Endodermal cell (in vitro differentiated cells): ENCODE results near the gene CST1. TPM values are rescaled to one million over a fixed set of nuclear protein-coding genes. Genes with fewer than 3 reads are reported as not detected.
"Not testable (repeated sequence)": the region's sequence is repeated elsewhere in the genome, so short reads cannot be mapped to it uniquely, and the experiment has no call there.

Source experiments
- DNase-seq: peaks from one replicate; pipeline ENCODE4 v3.0.0-alpha.2; 2017
- H3K27ac ChIP-seq: 2 replicates; pipeline ENCODE4 v1.5.1; 2013; ENCODE audit warnings: mild to moderate bottlenecking, low read depth, low read length, moderate library complexity
- H3K27me3 ChIP-seq: 2 replicates; pipeline ENCODE4 v1.6.1; 2013; ENCODE audit warnings: mild to moderate bottlenecking, low read length, moderate library complexity; ENCODE audit not compliant: insufficient read depth, control insufficient read depth, poor library complexity, severe bottlenecking
- H3K36me3 ChIP-seq: 2 replicates; pipeline ENCODE4 v1.7.0; 2013; ENCODE audit warnings: mild to moderate bottlenecking, low read length, moderate library complexity; ENCODE audit not compliant: control insufficient read depth, insufficient read depth
- H3K4me1 ChIP-seq: one replicate; pipeline ENCODE4 v1.7.0; 2013; ENCODE audit warnings: low read length; ENCODE audit not compliant: control insufficient read depth, insufficient read depth
- H3K4me3 ChIP-seq: 2 replicates; pipeline ENCODE4 v1.5.1; 2013; ENCODE audit warnings: mild to moderate bottlenecking, low read length, moderate library complexity
- H3K9ac ChIP-seq: 2 replicates; pipeline ENCODE4 v1.6.1; 2013; ENCODE audit warnings: mild to moderate bottlenecking, low read length, moderate library complexity; ENCODE audit not compliant: poor library complexity, severe bottlenecking; ENCODE audit errors: extremely low read depth
- H3K9me3 ChIP-seq: 2 replicates; pipeline ENCODE4 v1.6.1; 2013; ENCODE audit warnings: mild to moderate bottlenecking, low read length, moderate library complexity; ENCODE audit not compliant: control insufficient read depth
- H3K27ac Mint-ChIP-seq: 2 replicates; pipeline ENCODE4 v1.8.0; 2020; ENCODE audit warnings: mixed read lengths
- H3K27me3 Mint-ChIP-seq: 2 replicates; pipeline ENCODE4 v1.8.0; 2021; ENCODE audit warnings: mild to moderate bottlenecking, mixed read lengths; ENCODE audit not compliant: insufficient read depth
- H3K36me3 Mint-ChIP-seq: 2 replicates; pipeline ENCODE4 v1.8.0; 2020; ENCODE audit warnings: low read depth, mixed read lengths
- H3K4me1 Mint-ChIP-seq: 2 replicates; pipeline ENCODE4 v1.8.0; 2020; ENCODE audit warnings: mixed read lengths
- H3K4me3 Mint-ChIP-seq: 2 replicates; pipeline ENCODE4 v1.8.0; 2020; ENCODE audit warnings: mild to moderate bottlenecking, moderate library complexity, mixed read lengths
- H3K9me3 Mint-ChIP-seq: 2 replicates; pipeline ENCODE4 v1.8.0; 2020; ENCODE audit warnings: mild to moderate bottlenecking, mixed read lengths
- WGBS, 2 experiments: methylation state at CpG; one replicate each; pipeline versions ENCODE4 v1.1.5 to v1.1.7; 2013; ENCODE audit warnings: missing lambda C conversion rate in 2 of 2, mixed read lengths in 1 of 2; ENCODE audit not compliant: insufficient coverage in 1 of 2, insufficient read length in 1 of 2; 5-methylcytosine and 5-hydroxymethylcytosine counted together
- total RNA-seq, 2 donors: library from RNA; stranded (reverse); fragmentation: NEBNext Ultra II Directional in 1 of 2; extraction: Animal tissue kit (Norgen Biotek cat#: 25700) in 1 of 2; gene quantifications; 2 replicates in 1 of 2; 3 replicates in 1 of 2; pipeline ENCODE4 v1.2.1, GENCODE V29; 2021
- TF ChIP-seq, protein P1 (sequence below): fragments of 200-600 bp; sonication (generic); conservative IDR thresholded peaks from 2 replicates; pipeline ENCODE4 v1.5.0; 2021; ENCODE audit warnings: antibody characterized with exemption, mild to moderate bottlenecking

Gene CST1
- total RNA-seq, 2 donors from 2014 or later: 123 to 1,051 TPM

DNA sequence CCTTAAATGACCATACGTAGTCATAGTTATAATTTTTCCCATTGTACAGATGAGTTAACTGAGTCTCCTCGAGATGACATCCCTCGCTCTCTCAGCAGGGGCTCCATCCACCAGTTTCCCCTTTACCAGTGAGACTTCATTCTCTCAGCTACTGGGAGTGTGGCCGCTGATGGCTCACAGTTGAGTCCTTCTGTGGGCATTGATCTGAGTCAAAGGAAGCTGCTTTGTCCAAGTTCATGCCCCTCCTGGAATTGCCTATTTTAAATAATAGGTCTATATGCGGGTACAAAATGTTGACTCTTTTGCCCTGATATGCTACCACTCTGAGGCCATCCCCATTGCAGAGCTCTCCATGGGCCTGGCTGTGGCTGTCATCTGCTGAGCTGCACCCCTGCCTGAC is 14.8 kb upstream of the CST1 start:
- Histone ChIP-seq H3K9ac (no peak overlapping the region), H3K27ac (no peak overlapping the region), H3K4me1 (peaks cover 11% of the 10 kb centered on the region), H3K9me3 (no peaks in the 10 kb centered on the region), H3K36me3 (no peaks in the 10 kb centered on the region), H3K27me3 (no peaks in the 10 kb centered on the region), H3K4me3 (no peak overlapping the region)
- DNase-seq: peak; percentile 52
- H3K4me1 Mint-ChIP-seq: peaks cover 55% of the 10 kb centered on the region
- peak overlapping the region; percentile 86 for H3K27ac Mint-ChIP-seq
- H3K36me3 Mint-ChIP-seq: no peaks in the 10 kb centered on the region
- WGBS, 2 experiments: 89 to 91% methylated on average over 3 to 4 of the region's 5 CpGs
- TF ChIP-seq, protein P1, sequence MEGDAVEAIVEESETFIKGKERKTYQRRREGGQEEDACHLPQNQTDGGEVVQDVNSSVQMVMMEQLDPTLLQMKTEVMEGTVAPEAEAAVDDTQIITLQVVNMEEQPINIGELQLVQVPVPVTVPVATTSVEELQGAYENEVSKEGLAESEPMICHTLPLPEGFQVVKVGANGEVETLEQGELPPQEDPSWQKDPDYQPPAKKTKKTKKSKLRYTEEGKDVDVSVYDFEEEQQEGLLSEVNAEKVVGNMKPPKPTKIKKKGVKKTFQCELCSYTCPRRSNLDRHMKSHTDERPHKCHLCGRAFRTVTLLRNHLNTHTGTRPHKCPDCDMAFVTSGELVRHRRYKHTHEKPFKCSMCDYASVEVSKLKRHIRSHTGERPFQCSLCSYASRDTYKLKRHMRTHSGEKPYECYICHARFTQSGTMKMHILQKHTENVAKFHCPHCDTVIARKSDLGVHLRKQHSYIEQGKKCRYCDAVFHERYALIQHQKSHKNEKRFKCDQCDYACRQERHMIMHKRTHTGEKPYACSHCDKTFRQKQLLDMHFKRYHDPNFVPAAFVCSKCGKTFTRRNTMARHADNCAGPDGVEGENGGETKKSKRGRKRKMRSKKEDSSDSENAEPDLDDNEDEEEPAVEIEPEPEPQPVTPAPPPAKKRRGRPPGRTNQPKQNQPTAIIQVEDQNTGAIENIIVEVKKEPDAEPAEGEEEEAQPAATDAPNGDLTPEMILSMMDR: no peak
- H3K9me3 Mint-ChIP-seq: no peaks in the 10 kb centered on the region
- H3K4me3 Mint-ChIP-seq: no peak overlapping the region
- peaks cover 10% of the 10 kb centered on the region for H3K27me3 Mint-ChIP-seq

DNA sequence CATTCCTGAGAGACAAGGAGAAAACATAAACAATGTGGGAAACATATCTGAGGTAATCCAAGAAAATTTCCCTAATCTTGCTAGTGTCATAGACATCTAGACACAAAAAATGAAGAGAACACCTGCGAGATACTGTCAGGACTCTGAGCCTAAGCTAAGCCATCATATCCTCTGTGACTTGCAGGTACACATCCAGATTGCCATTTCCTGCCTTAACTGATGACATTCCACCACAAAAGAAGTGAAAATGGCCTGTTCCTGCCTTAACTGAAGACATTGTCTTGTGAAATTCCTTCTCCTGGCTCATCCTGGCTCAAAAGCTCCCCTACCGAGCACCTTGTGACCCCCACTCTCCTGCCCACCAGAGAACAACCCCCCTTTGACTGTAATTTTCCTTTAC is 13.9 kb upstream of the CST1 start:
- not testable (repeated sequence) for H3K9ac ChIP-seq, H3K9me3 Mint-ChIP-seq, H3K36me3 Mint-ChIP-seq, H3K4me3 Mint-ChIP-seq, H3K27ac ChIP-seq, H3K27me3 ChIP-seq, H3K36me3 ChIP-seq, H3K9me3 ChIP-seq, H3K4me3 ChIP-seq
- peak; percentile 65 for DNase-seq
- peaks cover 55% of the 10 kb centered on the region for H3K4me1 Mint-ChIP-seq
- H3K27me3 Mint-ChIP-seq: peaks cover 12% of the 10 kb centered on the region
- WGBS, 2 experiments: 0 to 14% methylated on average over 1 to 2 of the region's 2 CpGs
- H3K4me1 ChIP-seq: peaks cover 11% of the 10 kb centered on the region
- peak overlapping the region; percentile 93 for H3K27ac Mint-ChIP-seq

DNA sequence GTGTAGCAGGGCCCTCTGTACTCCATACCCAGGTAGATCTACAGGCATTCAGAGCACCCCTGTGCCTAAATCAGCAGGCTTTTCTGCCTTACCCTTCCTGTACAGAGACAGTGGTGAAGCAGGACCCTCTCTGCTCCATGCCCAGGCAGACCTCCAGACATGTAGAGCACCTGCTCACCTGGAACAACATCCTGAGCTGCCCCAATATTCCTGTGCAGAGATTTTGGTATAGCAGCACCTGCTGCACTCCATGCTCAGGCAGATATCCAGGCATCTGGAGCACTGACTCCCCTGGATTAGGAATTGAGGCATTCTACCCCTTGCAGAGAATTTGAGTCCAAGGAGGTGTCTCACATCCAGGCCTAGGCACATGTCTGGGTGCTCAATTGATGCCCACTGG is 12.6 kb upstream of the CST1 start:
- Histone ChIP-seq H3K9ac (no peak overlapping the region), H3K27me3 (no peaks in the 10 kb centered on the region), H3K4me3 (no peak overlapping the region), H3K36me3 (no peaks in the 10 kb centered on the region), H3K9me3 (no peaks in the 10 kb centered on the region), H3K4me1 (peaks cover 11% of the 10 kb centered on the region), H3K27ac (no peak overlapping the region)
- TF ChIP-seq, protein P1: no peak
- no peaks in the 10 kb centered on the region for H3K36me3 Mint-ChIP-seq
- peaks cover 10% of the 10 kb centered on the region for H3K9me3 Mint-ChIP-seq
- H3K27me3 Mint-ChIP-seq: peaks cover 17% of the 10 kb centered on the region
- no peak overlapping the region for H3K4me3 Mint-ChIP-seq
- peaks cover 63% of the 10 kb centered on the region for H3K4me1 Mint-ChIP-seq
- no peak for DNase-seq
- no peak overlapping the region for H3K27ac Mint-ChIP-seq

DNA sequence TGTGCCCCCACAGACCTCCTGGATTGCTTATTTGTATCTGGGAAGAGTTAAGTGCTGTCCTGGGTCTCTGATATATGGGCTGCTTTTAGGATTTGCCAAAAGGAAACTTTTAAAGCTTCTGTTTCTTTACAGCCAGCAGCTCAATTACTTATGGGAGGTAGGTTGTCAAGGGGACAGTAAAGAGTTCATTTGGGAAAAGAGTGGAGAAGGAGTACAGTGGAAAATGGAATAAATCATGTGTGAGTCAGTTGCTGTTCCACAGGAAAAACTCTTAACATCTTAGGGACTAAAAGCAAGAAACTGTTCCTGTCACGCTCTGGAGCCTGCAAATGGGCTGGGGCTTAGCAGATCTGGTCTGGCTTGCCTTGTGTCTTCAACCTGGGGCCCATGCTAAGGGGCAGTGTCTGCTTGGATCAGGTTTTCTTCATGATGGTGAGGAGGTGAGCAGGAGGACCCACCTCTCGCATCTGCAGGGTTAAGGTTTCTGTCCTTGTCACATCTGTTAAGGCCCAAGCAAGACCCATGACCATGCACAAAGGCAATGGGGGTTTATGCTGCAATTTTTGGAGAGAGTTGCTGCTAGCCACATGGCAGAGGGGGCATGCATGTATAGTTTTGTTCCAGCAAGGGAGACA is 8.7 kb upstream of the CST1 start:
- H3K27me3 ChIP-seq: no peaks in the 10 kb centered on the region
- peaks cover 40% of the 10 kb centered on the region for H3K27me3 Mint-ChIP-seq
- H3K4me1 ChIP-seq: peaks cover 21% of the 10 kb centered on the region
- no peak overlapping the region for H3K27ac Mint-ChIP-seq
- no peak overlapping the region for H3K9ac ChIP-seq
- H3K9me3 Mint-ChIP-seq: peaks cover 10% of the 10 kb centered on the region
- peaks cover 74% of the 10 kb centered on the region for H3K4me1 Mint-ChIP-seq
- 77 to 100% methylated on average over 1 to 2 of the region's 2 CpGs for WGBS, 2 experiments
- no peak overlapping the region for H3K4me3 Mint-ChIP-seq
- no peak for DNase-seq
- no peaks in the 10 kb centered on the region for H3K9me3 ChIP-seq
- TF ChIP-seq, protein P1: no peak
- no peaks in the 10 kb centered on the region for H3K36me3 ChIP-seq
- no peaks in the 10 kb centered on the region for H3K36me3 Mint-ChIP-seq
- H3K27ac ChIP-seq: no peak overlapping the region
- no peak overlapping the region for H3K4me3 ChIP-seq

DNA sequence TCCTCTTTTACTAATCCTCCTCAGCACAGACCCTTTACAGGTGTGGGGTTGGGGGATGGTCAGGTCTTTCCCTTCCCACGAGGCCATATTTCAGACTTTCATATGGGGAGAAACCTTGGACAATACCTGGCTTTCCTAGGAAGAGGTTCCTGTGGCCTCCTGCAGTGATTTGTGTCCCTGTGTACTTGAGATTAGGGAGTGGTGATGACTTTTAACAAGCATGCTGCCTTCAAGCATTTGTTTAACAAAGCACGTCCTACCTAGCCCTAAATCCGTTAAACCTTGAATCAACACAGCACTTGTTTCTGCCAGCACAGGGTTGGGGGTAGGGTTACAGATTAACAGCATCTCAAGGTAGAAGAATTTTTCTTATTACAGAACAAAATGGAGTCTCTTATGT is 6.1 kb upstream of the CST1 start:
- Mint-ChIP-seq H3K4me1 (peaks cover 70% of the 10 kb centered on the region), H3K4me3 (peak overlapping the region; percentile 24), H3K27ac (peak overlapping the region; percentile 80), H3K27me3 (peaks cover 62% of the 10 kb centered on the region)
- H3K9me3 Mint-ChIP-seq, H3K9me3 ChIP-seq, H3K4me3 ChIP-seq, H3K27me3 ChIP-seq, H3K36me3 Mint-ChIP-seq, H3K27ac ChIP-seq, H3K9ac ChIP-seq, H3K36me3 ChIP-seq: not testable (repeated sequence)
- H3K4me1 ChIP-seq: peaks cover 10% of the 10 kb centered on the region
- peak; percentile 83 for DNase-seq
- WGBS, 2 experiments: 8% methylated on average over 3 of the region's 3 CpGs; no CpG with 5 or more reads in 1 of the 2 experiments
